Motor neuron (in vitro differentiated cells): ENCODE data around the gene MROH2A. TPM values are rescaled to one million over a fixed set of nuclear protein-coding genes. Genes with fewer than 3 reads are reported as not detected.

Experiments used
- ATAC-seq, 8 experiments: fragments of 200-7000 bp; cut with Tn5 transposase; replicated peaks in 6 of 8; 2 replicates each; pipeline ENCODE4 v1.8.0; 2021; ENCODE audit warnings: mild to moderate bottlenecking in 8 of 8, moderate library complexity in 8 of 8
- H3K27ac ChIP-seq, 2 donors: fragments of 250-450 bp; sonication (Bioruptor Pico); 2 replicates each; pipeline ENCODE4 v1.9.0; 2021; ENCODE audit warnings: antibody characterized with exemption in 2 of 2, mild to moderate bottlenecking in 2 of 2, moderate library complexity in 1 of 2
- H3K4me1 ChIP-seq, 2 donors: fragments of 250-450 bp; sonication (Bioruptor Pico); replicated peaks in 1 of 2; 2 replicates each; pipeline ENCODE4 v1.6.1; 2021; ENCODE audit warnings: antibody characterized with exemption in 2 of 2, mild to moderate bottlenecking in 2 of 2, moderate library complexity in 1 of 2
- H3K4me3 ChIP-seq, 5 donors: fragments of 250-450 bp; sonication (Bioruptor Pico); 2 replicates each; pipeline ENCODE4 v1.9.0; 2021; ENCODE audit warnings: antibody characterized with exemption in 5 of 5, mild to moderate bottlenecking in 5 of 5, moderate library complexity in 4 of 5
- WGBS, 10 experiments: fragments of 450-650 bp; shearing (Covaris generic); methylation state at CpG; one replicate each; pipeline ENCODE4 v1.0.0; 2022; 5-methylcytosine and 5-hydroxymethylcytosine counted together
- in situ Hi-C, 9 experiments: fragments of 400-800 bp; cut with MboI; loops; one replicate each; pipeline ENCODE4 v1.15.0; 2021; ENCODE audit warnings: low sequenced_read_pairs in 9 of 9, low pct_unique_long_range_greater_than_20kb in 2 of 9; ENCODE audit not compliant: unreplicated experiment in 9 of 9
- total RNA-seq, 8 experiments: library from RNA; unstranded; fragments of 300-600 nt; gene quantifications; 2 replicates each; pipeline versions ENCODE4 v1.2.3 to v1.2.4, GENCODE V29; 2022

The MROH2A gene
- total RNA-seq, 8 experiments from 2014 or later, result 0.29 to 0.66 (median 0.31) TPM; not detected in 5

DNA sequence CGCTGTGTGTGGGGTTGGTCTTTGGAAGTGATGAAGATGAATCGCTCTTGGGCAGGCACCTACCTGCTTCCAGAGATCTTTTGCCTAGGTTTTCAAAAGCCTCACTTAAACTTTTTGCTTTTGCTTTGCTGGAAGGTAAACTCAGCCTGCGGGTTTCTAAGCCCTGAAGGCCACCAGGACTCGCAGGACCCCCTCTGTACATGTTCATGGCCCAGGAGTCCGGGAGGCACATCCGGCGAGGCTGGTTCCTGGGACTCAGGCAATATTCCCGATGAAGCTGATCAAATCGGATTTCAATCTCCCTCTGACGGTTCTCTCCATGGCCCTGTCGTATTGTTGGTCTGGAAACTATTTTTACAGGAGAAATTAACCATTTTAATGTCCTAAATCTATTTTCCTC lies 63.1 kb downstream of the MROH2A start:
- Histone ChIP-seq H3K4me3 (no peak overlapping the region), H3K27ac (no peak overlapping the region), H3K4me1 (no peaks in the 10 kb centered on the region)
- WGBS, 10 experiments, result 80 to 100% (median 97%) methylated on average over 1 to 10 of the region's 11 CpGs; no CpG with 5 or more reads in 1 of the 10 experiments
- in situ Hi-C loops, result no loop called here
- ATAC-seq, result no peak

DNA sequence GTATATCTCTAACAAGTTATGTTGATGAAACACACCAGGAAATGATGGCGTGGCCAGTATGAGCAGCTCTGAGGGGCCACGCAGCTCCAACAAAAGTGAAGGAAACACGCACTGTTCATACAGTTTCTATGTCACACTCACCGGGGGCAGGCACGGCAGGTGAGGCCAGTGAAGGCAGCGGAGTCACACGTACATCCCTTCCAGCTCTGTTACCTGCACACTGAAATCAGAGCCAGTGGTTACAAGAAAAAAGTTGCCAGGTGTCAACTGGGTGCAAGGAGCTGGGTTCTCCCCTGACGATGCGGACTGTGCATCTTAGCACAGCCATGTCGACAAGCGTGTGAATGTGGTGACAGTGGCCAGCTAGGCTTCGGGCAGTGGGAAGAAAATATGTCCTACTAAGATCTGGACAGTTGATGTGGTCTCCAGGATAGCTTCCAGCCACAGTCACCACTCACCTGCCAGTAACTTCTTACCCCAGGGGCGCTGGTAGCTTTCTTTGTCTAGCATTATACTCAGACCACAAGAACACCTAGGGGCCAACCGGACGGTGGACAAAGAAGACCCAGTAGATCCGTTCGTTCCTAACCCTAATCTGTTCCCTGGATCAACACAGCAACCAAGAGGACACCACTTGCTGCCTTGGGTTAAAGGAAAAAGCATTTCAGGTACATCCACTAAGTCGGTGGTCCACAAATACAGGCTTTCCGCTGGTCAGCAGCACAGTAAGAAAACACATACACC lies 66.1 kb downstream of the MROH2A start:
- in situ Hi-C loops, result no loop called here
- Histone ChIP-seq H3K4me1 (no peaks in the 10 kb centered on the region), H3K27ac (no peak overlapping the region), H3K4me3 (no peak overlapping the region)
- 80 to 100% (median 88%) methylated on average over 1 to 12 of the region's 19 CpGs; no CpG with 5 or more reads in 2 of the 10 experiments for WGBS, 10 experiments
- no peak for ATAC-seq

DNA sequence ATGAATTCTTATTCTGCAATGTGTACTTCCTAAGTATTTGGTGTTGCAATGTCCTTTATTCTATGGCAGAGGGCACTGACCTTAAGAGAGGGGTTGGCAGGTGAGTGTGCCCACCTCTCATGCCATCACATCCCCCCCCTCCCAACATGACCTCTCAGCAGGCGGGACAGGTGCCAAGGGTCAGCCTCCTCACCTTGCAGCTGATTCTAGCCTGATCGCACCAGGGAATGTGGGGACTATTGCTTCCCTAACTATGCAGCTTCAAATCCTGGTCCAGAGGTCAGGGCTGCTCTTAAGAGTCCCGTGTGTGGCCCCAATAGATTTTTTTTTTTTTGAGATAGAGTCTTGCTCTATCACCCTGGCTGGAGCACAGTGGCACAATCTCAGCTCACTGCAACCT lies 66.7 kb downstream of the MROH2A start:
- H3K4me1 ChIP-seq, result no peaks in the 10 kb centered on the region
- H3K27ac ChIP-seq, result no peak overlapping the region
- no peak for ATAC-seq
- no peak overlapping the region for H3K4me3 ChIP-seq
- in situ Hi-C loops, result no loop called here
- 80 to 100% (median 93%) methylated on average over 1 to 3 of the region's 3 CpGs; no CpG with 5 or more reads in 6 of the 10 experiments for WGBS, 10 experiments

DNA sequence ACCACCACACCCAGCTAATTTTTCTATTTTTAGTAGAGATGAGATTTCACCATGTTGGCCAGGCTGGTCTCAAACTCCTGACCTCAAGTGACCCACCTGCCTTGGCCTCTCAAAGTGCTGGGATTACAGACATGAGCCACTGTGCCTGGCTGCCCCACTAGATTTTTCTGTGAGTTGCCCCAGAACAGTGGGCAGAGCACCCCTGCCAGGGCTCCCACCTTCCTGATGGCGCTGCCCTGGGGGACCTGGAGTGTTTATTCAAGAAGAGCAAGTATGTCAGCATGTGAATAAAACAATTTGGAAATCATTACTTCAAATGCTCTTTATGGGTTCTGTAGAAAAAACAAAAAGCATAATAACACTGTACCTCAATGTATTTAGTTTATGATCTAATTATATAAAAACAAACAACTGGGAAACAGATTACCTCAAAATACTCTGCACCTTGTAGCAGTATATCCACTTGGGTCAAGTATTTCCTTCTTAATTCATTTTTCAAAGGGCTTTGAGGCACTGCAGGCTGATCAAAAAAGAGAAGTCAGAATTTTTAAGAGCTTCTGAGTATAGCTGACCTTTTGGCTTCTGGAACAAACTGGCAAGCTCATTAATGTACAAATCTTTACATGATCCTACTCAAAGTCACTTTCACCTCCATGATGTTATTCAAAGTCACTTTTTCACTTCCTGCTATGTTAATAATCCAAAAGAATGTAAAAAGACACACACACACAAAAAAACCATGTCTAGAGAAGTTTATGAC lies 67.4 kb downstream of the MROH2A start:
- no peak overlapping the region for H3K27ac ChIP-seq
- no peak for ATAC-seq
- H3K4me3 ChIP-seq, result no peak overlapping the region
- no peaks in the 10 kb centered on the region for H3K4me1 ChIP-seq
- 83 to 100% (median 100%) methylated on average over 1 of the region's 1 CpG; no CpG with 5 or more reads in 5 of the 10 experiments for WGBS, 10 experiments
- in situ Hi-C loops, result no loop called here

DNA sequence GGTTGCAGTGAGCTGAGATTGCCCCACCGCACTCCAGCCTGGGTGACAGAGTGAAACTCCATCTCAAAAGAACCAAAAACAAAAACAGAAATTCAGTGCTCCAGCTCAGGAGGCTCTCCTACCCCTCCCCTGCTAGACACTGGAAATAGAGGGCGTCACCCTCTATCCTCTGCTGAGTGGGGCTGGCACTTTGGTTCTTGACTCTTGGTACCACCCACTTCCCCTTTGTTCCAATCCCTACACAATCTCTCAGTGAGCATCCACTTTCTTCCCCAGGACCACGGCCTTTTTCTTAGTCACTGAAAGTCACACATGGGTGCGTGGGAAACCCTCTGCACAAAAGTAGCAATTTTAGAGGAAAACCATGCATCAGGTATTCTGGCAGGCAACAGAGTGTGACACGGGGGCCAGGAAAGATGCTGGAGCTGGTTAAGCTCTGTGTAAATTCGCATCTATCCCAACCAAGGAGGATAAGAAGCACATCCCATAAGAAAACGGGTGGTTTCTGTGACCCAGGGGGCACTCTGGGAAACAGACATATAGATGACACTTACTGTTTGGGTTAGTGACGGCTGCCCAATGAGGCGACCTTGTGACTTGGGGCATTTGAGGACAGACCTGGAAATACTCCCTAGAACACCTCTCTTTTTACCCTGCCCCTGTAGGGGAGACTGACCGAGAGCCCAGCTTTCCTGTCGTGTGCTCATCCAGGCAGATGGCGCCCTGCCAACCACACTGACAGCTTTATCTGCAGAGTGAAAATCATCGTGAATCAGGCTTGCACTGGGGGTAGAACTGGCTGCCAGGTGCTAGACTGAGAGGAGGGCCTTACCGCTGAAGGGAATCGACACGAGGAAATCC lies 68.5 kb downstream of the MROH2A start:
- Histone ChIP-seq H3K27ac (no peak overlapping the region), H3K4me1 (no peaks in the 10 kb centered on the region), H3K4me3 (no peak overlapping the region)
- 90 to 100% (median 94%) methylated on average over 1 to 8 of the region's 16 CpGs; no CpG with 5 or more reads in 1 of the 10 experiments for WGBS, 10 experiments
- no peak for ATAC-seq
- in situ Hi-C loops, result no loop called here

DNA sequence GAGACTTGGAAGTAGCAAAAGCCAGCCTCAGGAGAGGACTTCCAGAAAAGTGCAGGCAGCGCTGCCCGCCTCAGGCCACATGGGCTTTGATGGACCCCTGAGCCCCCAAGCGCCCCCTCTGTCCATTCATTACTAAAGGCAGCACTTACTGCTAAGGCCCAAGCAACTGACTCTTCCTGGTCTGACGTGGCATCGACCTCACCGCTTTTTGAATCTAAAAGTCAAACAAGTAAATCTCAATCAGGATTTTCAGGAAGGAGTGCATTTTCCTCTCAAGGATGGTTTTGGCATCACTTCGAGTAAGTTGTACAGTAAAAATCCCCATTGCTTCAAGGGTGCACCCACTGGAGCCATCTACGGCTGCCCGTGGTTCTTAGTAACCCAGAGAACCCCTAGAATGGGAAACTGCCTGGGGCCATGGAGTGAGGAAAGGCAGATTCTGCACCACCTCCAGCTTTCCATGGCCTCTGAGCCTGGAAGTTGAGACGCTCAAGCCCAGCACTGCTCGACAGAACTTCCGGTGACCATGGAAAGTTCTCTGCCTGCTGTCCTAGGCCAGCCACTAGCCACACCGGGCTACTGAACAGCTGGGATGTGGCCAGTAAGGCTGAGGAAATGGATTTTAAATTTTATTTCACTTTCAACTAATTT lies 69.2 kb downstream of the MROH2A start:
- ATAC-seq, result no peak
- WGBS, 10 experiments, result 89 to 100% (median 99%) methylated on average over 1 to 12 of the region's 13 CpGs; no CpG with 5 or more reads in 2 of the 10 experiments
- in situ Hi-C loops, result no loop called here
- no peak overlapping the region for H3K27ac ChIP-seq
- H3K4me3 ChIP-seq, result no peak overlapping the region
- no peaks in the 10 kb centered on the region for H3K4me1 ChIP-seq

DNA sequence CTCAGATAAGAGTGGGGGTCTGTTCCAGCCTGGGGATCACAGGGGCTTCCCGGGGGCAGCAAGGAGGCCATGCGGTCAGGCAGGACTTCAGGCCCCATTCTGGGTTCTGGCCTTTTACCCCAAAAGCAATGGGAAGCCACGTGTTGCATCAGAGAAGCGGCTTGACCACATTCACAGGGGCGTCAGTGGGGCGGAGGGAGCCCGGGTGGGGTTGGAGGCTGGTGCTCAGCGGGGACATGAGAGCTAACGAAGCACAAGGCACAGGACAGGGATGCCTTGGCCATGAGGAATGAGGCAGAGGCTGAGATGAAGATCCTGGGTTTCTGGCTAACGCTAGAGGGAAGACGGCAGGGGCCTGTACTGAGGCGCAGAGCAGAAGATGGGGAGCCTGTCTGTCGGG lies 70.1 kb downstream of the MROH2A start:
- WGBS, 10 experiments, result 40 to 97% (median 90%) methylated on average over 1 to 6 of the region's 13 CpGs; no CpG with 5 or more reads in 7 of the 10 experiments
- Histone ChIP-seq H3K27ac (no peak overlapping the region), H3K4me1 (peaks cover 0 to 4% of the 10 kb centered on the region in 2 donors), H3K4me3 (no peak overlapping the region)
- no peak for ATAC-seq
- in situ Hi-C loops, result no loop called here

DNA sequence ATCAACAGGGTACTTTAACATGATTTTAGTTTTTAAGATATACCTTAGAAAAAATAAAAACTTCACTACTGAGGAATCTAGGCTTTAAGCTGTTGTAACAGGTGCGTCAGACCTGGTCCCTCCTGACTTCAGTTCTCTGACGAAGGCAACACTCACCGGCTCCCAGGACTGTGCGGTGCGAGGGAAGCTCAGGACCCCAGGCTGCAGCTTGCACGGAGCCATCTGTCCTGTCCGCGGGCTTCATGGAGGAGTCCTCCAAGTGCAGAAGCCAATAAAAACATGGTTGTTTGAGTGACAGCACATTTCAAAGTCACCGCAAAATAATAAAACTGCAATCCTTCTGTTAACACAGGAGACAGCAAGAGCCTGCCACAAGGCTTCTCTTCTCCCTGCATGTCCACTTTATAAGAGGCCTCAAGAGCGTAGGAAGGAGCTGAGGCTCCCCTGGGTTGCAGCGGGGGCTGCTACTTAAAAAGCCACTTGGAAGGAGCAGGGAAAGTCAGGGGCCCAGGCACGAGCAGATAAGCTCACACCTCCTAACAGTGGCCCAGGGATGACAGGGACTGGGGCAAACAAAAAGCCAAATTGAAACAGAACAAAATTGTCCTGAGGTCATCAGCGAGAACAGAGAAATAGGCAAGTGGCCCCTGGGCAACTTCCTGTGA lies 71.6 kb downstream of the MROH2A start:
- H3K4me3 ChIP-seq, result no peak overlapping the region
- no peak for ATAC-seq
- H3K4me1 ChIP-seq, result peaks cover 0 to 9% of the 10 kb centered on the region in 2 donors
- no peak overlapping the region for H3K27ac ChIP-seq
- WGBS, 10 experiments, result 74 to 100% (median 92%) methylated on average over 1 to 9 of the region's 13 CpGs; no CpG with 5 or more reads in 2 of the 10 experiments
- in situ Hi-C loops, result no loop called here

DNA sequence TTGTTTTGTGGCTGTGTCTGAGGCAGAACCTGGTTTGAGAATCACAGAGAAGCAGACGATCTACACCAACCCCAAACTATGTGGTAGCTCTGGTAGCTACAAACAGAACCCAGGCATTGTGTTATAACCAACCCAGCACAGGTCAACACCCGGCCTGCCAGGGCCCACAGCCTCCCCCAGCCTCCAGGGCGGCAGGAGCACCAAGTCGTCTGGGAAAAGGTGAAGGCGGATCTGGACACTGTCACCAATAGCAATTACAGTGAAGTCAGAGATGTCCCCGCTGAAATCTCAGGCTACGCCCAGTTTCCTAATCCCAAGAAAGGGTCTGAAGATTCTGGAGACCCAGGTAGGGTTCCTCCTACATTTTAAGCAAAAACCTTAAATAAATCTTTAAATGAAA lies 72.6 kb downstream of the MROH2A start:
- in situ Hi-C loops, result no loop called here
- H3K27ac ChIP-seq, result no peak overlapping the region
- ATAC-seq, result no peak
- 72 to 100% (median 100%) methylated on average over 1 to 4 of the region's 7 CpGs; no CpG with 5 or more reads in 3 of the 10 experiments for WGBS, 10 experiments
- H3K4me1 ChIP-seq, result peaks cover 3 to 9% of the 10 kb centered on the region in 2 donors
- H3K4me3 ChIP-seq, result no peak overlapping the region

DNA sequence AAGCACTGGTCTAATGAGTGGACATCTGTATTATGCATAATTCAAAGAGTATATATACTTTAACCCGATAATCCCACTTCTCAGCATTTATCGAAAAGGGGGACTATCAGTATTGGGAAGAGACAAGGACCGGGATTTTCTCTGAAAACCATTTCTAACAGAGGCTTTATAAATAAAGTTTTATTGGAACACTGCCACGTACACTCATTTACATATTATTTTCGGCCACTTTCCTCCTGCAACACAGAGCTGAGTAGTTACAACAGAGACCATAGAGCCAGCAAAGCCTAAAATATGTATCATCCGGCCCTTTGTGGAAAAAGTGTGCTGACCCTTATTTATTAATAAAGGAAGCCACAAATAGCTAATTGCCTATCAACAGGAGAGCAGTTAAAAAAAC lies 73.0 kb downstream of the MROH2A start:
- Histone ChIP-seq H3K27ac (no peak overlapping the region), H3K4me3 (no peak overlapping the region), H3K4me1 (peaks cover 3 to 9% of the 10 kb centered on the region in 2 donors)
- WGBS, 10 experiments, result 67 to 100% (median 98%) methylated on average over 1 to 6 of the region's 6 CpGs; no CpG with 5 or more reads in 2 of the 10 experiments
- in situ Hi-C loops, result no loop called here
- no peak for ATAC-seq

DNA sequence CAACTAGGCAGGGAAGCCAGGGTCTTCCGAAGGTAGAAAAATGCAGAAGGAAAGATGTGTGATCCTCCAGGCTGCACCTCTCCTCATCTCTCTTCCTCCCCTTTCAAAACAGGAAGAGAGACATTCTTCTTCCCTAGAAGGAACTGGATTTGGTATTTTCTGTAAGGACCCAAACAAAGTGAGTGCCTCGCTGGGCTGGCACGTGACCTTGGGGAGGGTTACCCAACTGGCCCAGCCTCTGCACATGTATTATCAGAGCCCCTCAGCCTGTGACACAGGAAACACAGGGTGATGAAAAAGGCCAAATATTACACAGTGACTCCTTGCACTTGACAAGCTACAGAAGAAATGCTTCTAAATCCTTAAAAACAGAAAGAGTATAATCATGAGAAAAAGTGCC lies 73.9 kb downstream of the MROH2A start:
- Histone ChIP-seq H3K4me3 (no peak overlapping the region), H3K27ac (no peak overlapping the region), H3K4me1 (peaks cover 3 to 9% of the 10 kb centered on the region in 2 donors)
- 80 to 100% (median 94%) methylated on average over 1 to 3 of the region's 3 CpGs; no CpG with 5 or more reads in 5 of the 10 experiments for WGBS, 10 experiments
- in situ Hi-C loops, result no loop called here
- ATAC-seq, result no peak

DNA sequence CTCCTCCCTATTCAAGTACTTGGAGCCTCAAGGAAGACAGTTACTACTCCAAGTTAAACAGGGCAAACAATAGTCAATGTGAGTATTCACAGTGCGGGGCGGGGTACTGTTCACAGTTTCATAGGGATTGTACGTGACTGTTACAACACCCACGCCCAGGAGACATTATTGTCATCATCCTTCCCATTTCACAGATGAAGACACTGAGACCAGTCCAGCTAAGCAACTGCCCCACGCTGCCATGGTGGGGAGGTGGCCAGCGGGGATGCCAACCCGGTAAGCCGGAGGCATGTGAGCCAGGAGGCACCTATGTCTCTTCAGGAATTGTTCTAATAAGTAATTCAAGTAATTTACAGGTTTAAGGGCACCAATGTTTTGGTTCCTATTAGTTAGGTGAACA lies 75.2 kb downstream of the MROH2A start:
- in situ Hi-C loops, result no loop called here
- Histone ChIP-seq H3K4me1 (peaks cover 3 to 9% of the 10 kb centered on the region in 2 donors), H3K4me3 (peak overlapping the region in 4 of 5 donors; percentile 52 to 71 (median 66)), H3K27ac (no peak overlapping the region)
- no peak for ATAC-seq
- WGBS, 10 experiments, result 0 to 55% (median 19%) methylated on average over 1 to 6 of the region's 8 CpGs; no CpG with 5 or more reads in 4 of the 10 experiments
